C4-2B (cell line): Measurements from ENCODE around the gene OSBPL6.
"Not testable (repeated sequence)": the region's sequence is repeated elsewhere in the genome, so short reads cannot be mapped to it uniquely, and the experiment has no call there.

Experiments used
- H3K27ac ChIP-seq: fragments of 450-650 bp; 2 replicates; pipeline ENCODE4 v1.5.1; 2017
- ZFX ChIP-seq: fragments of 450-650 bp; IDR thresholded peaks from 2 replicates; pipeline ENCODE4 v1.6.1; 2017
- TF ChIP-seq, protein P1 (sequence below): fragments of 450-650 bp; conservative IDR thresholded peaks from 2 replicates; pipeline ENCODE4 v1.5.1; 2017; ENCODE audit warnings: mild to moderate bottlenecking

Gene OSBPL6

DNA sequence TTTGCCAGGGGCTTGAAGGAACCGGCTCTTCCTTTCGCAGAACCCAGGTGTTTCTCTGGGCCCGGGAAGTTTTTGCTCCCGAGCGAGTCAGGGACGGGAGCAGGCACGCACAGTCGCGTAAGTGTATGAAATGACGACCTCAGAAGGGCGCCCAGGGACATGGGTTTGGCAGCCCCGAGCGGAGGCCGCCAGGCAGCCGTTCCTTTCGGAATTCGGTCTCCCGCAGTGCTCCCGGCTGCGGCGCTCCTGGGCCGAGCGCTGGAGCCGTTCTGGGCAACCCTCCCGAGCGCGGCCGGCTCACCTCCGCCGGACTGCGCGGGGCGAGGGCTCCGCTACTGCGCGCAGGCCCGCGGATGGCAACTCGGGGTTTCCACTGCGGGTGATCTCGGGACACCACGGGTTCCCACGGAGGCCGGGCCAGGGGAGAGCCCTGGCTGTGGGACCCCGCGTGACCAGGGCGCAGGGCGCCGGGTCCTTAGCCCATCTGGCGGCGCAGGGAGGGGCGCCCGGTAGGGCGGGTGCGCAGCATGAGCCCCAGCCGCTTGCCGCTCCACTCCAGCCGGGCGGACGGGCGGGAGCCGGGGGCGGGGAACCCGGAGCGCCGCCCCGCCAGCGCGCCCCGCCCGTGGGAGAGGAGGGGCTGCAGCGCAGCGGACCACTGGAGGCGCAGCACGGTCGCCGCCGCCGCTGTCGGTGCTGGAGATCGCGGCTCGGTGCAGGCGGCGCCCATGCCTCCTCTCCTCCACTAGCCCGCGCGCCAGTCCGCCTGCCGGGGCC lies at the start of gene OSBPL6:
Gene OSBPL6 (plus strand): TSS at position 690 of the 777 bp plus-strand sequence. CDS start 111,673 bp downstream, outside the sequence.
- peak within 1 kb of the TSS; percentile 81 for H3K27ac ChIP-seq
- peak; percentile 57 for TF ChIP-seq ZFX
- TF ChIP-seq, protein P1, sequence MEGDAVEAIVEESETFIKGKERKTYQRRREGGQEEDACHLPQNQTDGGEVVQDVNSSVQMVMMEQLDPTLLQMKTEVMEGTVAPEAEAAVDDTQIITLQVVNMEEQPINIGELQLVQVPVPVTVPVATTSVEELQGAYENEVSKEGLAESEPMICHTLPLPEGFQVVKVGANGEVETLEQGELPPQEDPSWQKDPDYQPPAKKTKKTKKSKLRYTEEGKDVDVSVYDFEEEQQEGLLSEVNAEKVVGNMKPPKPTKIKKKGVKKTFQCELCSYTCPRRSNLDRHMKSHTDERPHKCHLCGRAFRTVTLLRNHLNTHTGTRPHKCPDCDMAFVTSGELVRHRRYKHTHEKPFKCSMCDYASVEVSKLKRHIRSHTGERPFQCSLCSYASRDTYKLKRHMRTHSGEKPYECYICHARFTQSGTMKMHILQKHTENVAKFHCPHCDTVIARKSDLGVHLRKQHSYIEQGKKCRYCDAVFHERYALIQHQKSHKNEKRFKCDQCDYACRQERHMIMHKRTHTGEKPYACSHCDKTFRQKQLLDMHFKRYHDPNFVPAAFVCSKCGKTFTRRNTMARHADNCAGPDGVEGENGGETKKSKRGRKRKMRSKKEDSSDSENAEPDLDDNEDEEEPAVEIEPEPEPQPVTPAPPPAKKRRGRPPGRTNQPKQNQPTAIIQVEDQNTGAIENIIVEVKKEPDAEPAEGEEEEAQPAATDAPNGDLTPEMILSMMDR = peak; percentile 31

DNA sequence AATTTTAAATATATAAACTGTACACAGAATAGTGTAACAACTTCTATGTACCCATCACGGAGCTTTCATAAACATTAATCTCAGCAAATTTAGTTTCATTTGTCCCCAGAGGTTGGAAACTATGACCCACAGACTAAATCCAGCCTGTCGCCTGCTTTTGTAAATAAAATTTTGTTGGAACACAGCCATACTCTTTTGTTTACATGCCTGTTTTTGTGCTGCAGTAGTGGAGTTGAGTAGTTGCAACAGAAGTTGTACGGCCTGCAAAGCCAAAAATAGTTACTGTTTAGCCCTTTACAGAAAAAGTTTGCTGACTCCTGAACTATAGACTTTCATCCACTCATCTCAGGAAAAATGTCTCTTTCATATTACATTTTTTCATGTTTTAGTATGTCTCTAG lies 42.3 kb upstream of the OSBPL6 start:
- TF ChIP-seq, protein P1 = no peak
- no peak for TF ChIP-seq ZFX
- H3K27ac ChIP-seq = no peak overlapping the region

DNA sequence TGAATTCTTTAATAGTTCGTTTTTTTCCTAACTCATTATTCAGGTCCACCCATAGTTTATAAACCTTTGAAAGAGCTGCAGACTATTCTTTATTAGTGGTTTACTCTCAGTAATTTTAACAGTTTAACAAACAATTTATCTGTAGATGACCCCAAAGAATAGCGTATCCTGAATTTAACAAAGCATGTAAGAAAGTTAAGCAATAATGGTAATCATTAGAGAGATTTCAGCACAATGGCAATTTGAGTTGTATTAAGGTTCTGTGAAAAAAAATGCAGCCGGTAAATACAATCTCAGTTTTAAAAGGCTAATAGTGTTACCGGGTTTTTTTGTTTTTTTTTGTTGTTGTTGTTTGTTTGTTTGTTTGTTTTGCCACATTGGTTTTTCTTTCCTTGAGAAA lies 41.8 kb upstream of the OSBPL6 start:
- TF ChIP-seq ZFX = no peak
- TF ChIP-seq, protein P1 = no peak
- no peak overlapping the region for H3K27ac ChIP-seq

DNA sequence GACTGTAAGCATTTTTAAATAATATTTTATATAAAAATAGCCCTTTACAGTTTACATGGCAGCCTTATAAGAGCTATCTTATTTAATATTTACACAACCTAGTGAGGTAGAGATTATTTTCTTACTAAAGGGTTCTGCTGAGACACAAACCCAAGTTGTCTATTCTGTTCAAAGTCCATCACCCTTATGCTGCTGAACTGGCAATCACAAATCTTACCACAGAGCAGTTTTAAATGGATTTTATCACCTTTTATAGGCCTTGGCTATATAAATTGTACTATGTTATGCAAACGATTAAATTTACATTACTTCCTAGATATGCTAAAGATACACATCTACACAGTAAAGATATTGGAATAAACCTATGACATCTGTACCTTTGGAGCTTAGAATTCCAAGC lies 41.3 kb upstream of the OSBPL6 start:
- H3K27ac ChIP-seq = no peak overlapping the region
- TF ChIP-seq, protein P1 = no peak
- no peak for TF ChIP-seq ZFX

DNA sequence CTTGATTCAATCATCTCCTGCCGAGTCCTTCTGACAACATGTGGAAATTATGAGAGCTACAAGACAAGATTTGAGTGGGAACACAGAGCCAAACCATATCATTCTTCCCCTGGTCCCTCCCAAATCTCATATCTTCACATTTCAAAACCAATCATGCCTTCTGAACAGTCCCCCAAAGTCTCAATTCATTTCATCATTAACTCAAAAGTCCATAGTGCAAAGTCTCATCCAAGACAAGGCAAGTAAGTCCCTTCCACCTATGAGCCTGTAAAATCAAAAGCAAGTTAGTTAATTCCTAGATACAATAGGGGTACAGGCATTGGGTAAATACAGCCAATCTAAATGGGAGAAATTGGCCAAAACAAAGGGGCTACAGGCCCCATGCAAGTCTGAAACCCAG lies 40.4 kb upstream of the OSBPL6 start:
- not testable (repeated sequence) for H3K27ac ChIP-seq

DNA sequence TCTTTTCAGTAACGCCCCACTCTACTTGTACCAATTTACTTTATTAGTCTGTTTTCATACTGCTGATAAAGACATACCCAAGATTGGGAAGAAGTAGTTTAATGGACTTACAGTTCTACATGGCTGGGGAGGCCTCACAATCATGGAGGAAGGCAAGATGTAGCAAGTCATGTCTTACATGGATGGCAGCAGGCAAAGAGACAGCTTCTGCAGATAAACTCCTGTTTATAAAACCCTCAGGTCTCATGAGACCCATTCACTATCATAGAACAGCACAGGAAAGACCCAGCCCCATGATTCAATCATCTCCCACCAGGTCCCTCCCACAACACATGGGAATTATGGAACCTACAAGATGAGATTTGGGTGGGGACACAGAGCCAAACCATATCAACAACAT lies 38.8 kb upstream of the OSBPL6 start:
- TF ChIP-seq, protein P1 = no peak
- no peak for TF ChIP-seq ZFX
- H3K27ac ChIP-seq = no peak overlapping the region

DNA sequence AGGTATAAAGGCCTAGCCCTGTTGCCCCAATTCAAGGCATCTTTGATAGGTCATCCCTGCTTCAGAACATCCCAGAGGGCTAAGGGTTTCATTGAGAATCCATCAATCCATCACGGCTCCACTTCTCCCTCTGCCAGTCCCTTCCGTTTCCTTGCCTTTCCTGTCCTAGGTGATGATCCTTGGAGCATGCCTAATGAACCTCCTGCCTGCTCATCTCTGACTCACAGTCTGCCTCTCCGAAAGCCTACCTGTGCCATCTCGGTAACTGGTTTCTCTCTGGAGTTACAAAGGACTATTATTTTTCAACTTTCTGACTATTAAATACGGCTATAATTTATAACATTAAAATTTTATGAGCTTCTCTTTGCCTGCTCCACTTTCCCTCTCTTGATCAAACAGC lies 36.7 kb upstream of the OSBPL6 start:
- TF ChIP-seq, protein P1 = no peak
- no peak overlapping the region for H3K27ac ChIP-seq

DNA sequence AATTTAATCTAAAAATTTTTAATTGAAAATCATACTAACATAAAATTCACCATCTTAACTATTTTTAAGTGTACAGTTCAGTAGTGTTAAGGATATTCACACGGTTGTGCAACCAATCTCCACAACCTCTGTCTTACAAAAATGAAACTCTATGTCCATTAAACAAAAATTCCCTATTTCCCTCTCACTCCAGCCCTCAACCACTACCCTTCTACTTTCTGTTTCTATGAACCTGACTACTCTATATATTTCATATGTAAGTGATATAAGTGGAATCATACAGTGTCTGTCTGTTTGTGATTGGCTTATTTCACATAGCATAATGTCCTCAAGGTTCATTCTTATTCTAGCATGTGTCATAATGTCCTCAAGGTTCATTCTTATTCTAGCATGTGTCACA lies 34.3 kb upstream of the OSBPL6 start:
- H3K27ac ChIP-seq = no peak overlapping the region
- TF ChIP-seq ZFX = no peak
